ENCODE data around the gene TSPO. TPM values are rescaled to one million over a fixed set of nuclear protein-coding genes. Genes with fewer than 3 reads are reported as not detected.

TSPO gene
- total RNA-seq, 1 experiment from 2014 or later, result 243 TPM

DNA sequence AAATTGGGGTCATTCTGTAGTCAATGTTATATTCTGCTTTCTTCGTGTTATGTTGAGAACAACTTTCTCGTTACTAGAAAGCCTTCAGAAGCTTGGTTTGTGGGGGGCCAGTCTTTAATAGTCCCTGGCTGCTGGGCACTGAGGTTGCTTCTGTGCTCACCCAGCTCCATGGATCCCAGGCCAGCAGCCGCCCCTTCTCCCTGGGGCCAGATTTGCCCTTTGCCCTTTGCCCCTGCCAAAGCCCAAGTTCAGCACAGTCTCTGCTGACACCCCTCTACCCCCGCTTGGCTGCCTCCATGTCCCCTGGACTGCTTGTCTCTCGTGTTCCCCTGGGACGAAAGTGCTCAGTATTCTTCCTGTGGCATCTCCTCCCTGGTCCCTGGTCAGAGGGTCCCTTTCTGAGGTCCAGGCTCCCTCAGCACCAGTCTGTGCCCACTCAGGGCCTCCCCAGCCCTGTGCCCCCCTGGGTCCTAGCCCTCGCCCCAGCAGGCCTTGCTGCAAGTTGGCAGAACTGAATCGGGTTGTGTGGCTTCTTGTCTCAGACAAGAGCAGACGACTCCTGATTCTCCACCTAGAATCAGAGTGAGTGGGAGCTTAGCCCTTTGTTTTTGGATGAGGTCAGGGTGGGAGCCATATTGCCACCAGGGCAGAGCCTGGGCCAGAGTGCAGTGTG lies 6.7 kb downstream of the TSPO start:
- no peaks in the 10 kb centered on the region for H3K27me3 ChIP-seq (ENCODE audit: insufficient read depth, low read depth)

DNA sequence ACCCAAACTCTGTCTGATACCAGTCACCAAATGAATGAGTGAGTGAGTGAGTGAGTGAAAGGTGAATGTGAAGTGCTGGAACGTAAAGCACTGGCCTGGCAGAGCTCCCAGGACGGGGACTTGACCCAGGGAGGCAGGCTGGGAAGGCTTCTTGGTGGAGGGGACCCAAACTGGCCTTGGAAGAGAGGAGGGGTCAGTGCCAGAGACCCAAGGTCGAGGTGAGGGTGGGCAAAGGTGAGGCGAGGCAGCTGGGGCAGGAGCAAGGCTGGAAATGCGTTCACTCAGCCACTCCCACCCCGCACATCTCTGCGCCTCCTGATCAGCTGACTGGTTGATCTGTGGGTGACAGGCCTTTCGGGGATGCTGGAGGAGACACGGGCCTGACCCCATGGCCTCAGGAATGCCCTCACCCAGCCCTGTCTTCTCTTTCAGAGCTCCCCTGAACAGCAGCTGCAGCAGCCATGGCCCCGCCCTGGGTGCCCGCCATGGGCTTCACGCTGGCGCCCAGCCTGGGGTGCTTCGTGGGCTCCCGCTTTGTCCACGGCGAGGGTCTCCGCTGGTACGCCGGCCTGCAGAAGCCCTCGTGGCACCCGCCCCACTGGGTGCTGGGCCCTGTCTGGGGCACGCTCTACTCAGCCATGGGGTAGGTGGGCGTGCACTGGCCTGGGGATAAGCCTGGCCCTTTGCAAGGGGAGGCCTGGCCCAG lies 7.6 kb downstream of the TSPO start:
- Histone ChIP-seq H3K4me1 (replicated peaks; ENCODE audit: insufficient read depth) (peaks cover 5% of the 10 kb centered on the region; the same call in 1 of the 2 replicates), H3K4me2 (no peak overlapping the region), H3K9me2 (ENCODE audit: insufficient read depth) (no peaks in the 10 kb centered on the region), H3K36me3 (ENCODE audit: low read depth) (peaks cover 4% of the 10 kb centered on the region; the same call in 1 of the 2 replicates), H3K79me2 (ENCODE audit: low read depth) (peaks cover 32% of the 10 kb centered on the region), H4K20me1 (ENCODE audit: insufficient read depth) (peaks cover 48% of the 10 kb centered on the region), H3K27me3 (ENCODE audit: insufficient read depth, low read depth) (no peaks in the 10 kb centered on the region), H3K9me3 (ENCODE audit: insufficient read depth, low read depth) (no peaks in the 10 kb centered on the region), H3K4me3 (no peak overlapping the region), H2AFZ (no peak overlapping the region), H3F3A (ENCODE audit: insufficient read depth, low read depth) (peaks cover 22% of the 10 kb centered on the region; the same call in 1 of the 2 replicates), H3K27ac (no peak overlapping the region)
- ChIA-PET CTCF (interaction anchor here (0.6 kb wide), 2 partner anchors 93 to 799 kb away, joined by 3 read pairs; no protein-coding TSS in a partner anchor), POLR2A (ENCODE audit: unreplicated experiment) (no interaction called here)
- TF ChIP-seq, protein P1, sequence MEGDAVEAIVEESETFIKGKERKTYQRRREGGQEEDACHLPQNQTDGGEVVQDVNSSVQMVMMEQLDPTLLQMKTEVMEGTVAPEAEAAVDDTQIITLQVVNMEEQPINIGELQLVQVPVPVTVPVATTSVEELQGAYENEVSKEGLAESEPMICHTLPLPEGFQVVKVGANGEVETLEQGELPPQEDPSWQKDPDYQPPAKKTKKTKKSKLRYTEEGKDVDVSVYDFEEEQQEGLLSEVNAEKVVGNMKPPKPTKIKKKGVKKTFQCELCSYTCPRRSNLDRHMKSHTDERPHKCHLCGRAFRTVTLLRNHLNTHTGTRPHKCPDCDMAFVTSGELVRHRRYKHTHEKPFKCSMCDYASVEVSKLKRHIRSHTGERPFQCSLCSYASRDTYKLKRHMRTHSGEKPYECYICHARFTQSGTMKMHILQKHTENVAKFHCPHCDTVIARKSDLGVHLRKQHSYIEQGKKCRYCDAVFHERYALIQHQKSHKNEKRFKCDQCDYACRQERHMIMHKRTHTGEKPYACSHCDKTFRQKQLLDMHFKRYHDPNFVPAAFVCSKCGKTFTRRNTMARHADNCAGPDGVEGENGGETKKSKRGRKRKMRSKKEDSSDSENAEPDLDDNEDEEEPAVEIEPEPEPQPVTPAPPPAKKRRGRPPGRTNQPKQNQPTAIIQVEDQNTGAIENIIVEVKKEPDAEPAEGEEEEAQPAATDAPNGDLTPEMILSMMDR (conservative IDR thresholded peaks at IDR 0.05), result no peak
- no peak for TF ChIP-seq EZH2 (IDR thresholded peaks at IDR 0.05; ENCODE audit: low read depth)
- no peak for DNase-seq
- BruUV-seq (replicated peaks), result no TSS peak
- intact Hi-C loops (cut with micrococcal nuclease; ENCODE audit: unreplicated experiment), result no loop called here

More for the DNA sequence above, 6.7 kb downstream of the TSPO start:
- Histone ChIP-seq H3K36me3 (ENCODE audit: low read depth) (peaks cover 4% of the 10 kb centered on the region; the same call in 1 of the 2 replicates), H2AFZ (no peak overlapping the region), H3K9me2 (ENCODE audit: insufficient read depth) (no peaks in the 10 kb centered on the region), H3F3A (ENCODE audit: insufficient read depth, low read depth) (peaks cover 13% of the 10 kb centered on the region; the same call in 1 of the 2 replicates), H4K20me1 (ENCODE audit: insufficient read depth) (peaks cover 42% of the 10 kb centered on the region), H3K9me3 (ENCODE audit: insufficient read depth, low read depth) (no peaks in the 10 kb centered on the region), H3K4me3 (no peak overlapping the region), H3K79me2 (ENCODE audit: low read depth) (peaks cover 36% of the 10 kb centered on the region), H3K4me2 (no peak overlapping the region), H3K4me1 (replicated peaks; ENCODE audit: insufficient read depth) (peaks cover 11% of the 10 kb centered on the region), H3K27ac (no peak overlapping the region)
- TF ChIP-seq, protein P1 (conservative IDR thresholded peaks at IDR 0.05), result no peak
- no peak for DNase-seq
- no TSS peak for BruUV-seq (replicated peaks)
- CTCF ChIA-PET, result no interaction called here
- intact Hi-C loops (cut with micrococcal nuclease; ENCODE audit: unreplicated experiment), result no loop called here
- POLR2A ChIA-PET (ENCODE audit: unreplicated experiment), result no interaction called here

DNA sequence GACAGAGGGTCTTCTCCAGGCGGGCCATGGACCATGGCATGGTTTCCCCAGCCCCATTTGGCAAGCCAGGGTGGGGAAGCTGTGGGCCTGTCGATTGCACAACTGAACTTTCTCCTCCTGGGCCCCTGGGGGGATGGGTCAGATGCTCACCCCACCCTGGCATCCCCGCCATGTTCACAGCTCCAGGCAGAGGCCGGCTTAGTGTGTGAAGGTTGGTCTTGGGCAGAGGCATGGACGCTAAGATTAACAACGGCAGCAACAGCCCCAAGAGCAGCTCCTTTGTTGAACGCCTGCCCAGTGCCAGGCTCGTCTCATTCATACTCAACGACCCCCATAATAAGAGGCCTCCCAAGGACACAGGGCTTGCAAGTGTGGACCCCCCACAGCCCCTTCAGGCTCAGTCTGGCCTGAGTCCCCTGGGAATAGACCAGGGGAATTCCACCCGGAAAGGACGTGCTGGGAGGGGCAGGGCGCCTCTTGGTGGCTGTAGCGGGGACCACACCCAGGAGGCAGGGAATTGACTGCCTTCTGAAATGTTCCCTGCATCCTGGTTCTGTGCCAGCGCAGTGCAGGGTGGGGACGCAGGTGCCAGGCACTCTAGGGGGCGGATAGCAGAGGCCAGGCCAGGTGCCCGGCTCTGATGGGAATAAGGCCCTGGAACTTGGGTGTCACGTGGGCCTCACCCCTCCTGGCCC lies 8.3 kb downstream of the TSPO start:
- no TSS peak for BruUV-seq (replicated peaks)
- POLR2A ChIA-PET (ENCODE audit: unreplicated experiment), result no interaction called here
- DNase-seq, result peak in 1 of 2 experiments; percentile 23
- no peaks in the 10 kb centered on the region for H3K4me1 ChIP-seq (replicated peaks; ENCODE audit: insufficient read depth)
- no peak overlapping the region for H3K27ac ChIP-seq
- no peaks in the 10 kb centered on the region for H3K9me2 ChIP-seq (ENCODE audit: insufficient read depth)
- CTCF ChIA-PET, result interaction anchor here (0.6 kb wide), 2 partner anchors 93 to 799 kb away, joined by 3 read pairs; no protein-coding TSS in a partner anchor
- H3K4me2 ChIP-seq, result no peak overlapping the region
- H3K27me3 ChIP-seq (ENCODE audit: insufficient read depth, low read depth), result no peaks in the 10 kb centered on the region
- peaks cover 4% of the 10 kb centered on the region; the same call in 1 of the 2 replicates for H3K36me3 ChIP-seq (ENCODE audit: low read depth)
- no peaks in the 10 kb centered on the region for H3K9me3 ChIP-seq (ENCODE audit: insufficient read depth, low read depth)
- intact Hi-C loops (cut with micrococcal nuclease; ENCODE audit: unreplicated experiment), result no loop called here
- peaks cover 29% of the 10 kb centered on the region; the same call in 1 of the 2 replicates for H3F3A ChIP-seq (ENCODE audit: insufficient read depth, low read depth)
- no peak for TF ChIP-seq EZH2 (IDR thresholded peaks at IDR 0.05; ENCODE audit: low read depth)
- TF ChIP-seq, protein P1 (conservative IDR thresholded peaks at IDR 0.05), result peak; percentile 56; the same call in 1 of the 2 replicates
- no peak overlapping the region for H3K4me3 ChIP-seq
- H4K20me1 ChIP-seq (ENCODE audit: insufficient read depth), result peaks cover 48% of the 10 kb centered on the region
- no peak overlapping the region for H2AFZ ChIP-seq
- peaks cover 25% of the 10 kb centered on the region for H3K79me2 ChIP-seq (ENCODE audit: low read depth)

Data from PC-9 (cell line).